RWPE1 (cell line): ENCODE data around the gene MYO15A.

ENCODE experiments used
- CTCF ChIA-PET: fragments of 350-600 bp; sonication (Branson Sonifier 250); formaldehyde crosslinking; extraction: SDS; loops from one replicate; lab custom pipeline; 2021; lab: Yijun Ruan, JAX
- POLR2A ChIA-PET: fragments of 400-600 bp; formaldehyde crosslinking; extraction: SDS; loops from one replicate; lab custom pipeline; 2020; ENCODE audit warnings: antibody characterized with exemption; ENCODE audit not compliant: low non-redundant PET; lab: Yijun Ruan, JAX
- DNase-seq: peaks from one replicate; pipeline ENCODE4 v3.0.0; 2012; ENCODE audit warnings: low spot score
- H3K27ac ChIP-seq: fragments of 450-650 bp; 2 replicates; pipeline ENCODE4 v1.5.1; 2017
- CTCF ChIP-seq: fragments of 450-650 bp; conservative IDR thresholded peaks from 2 replicates; pipeline ENCODE4 v1.5.1; 2017; ENCODE audit warnings: low read depth, mild to moderate bottlenecking

MYO15A gene

GRCh38 chr17:18156976-18157280, 48.4 kb downstream of the MYO15A start:
- H3K27ac ChIP-seq: peak overlapping the region; percentile 67
- POLR2A ChIA-PET: no interaction called here

GRCh38 chr17:18157354-18157985, 48.9 kb downstream of the MYO15A start:
- ChIA-PET CTCF (no interaction called here), POLR2A (no interaction called here)
- DNase-seq: no peak
- TF ChIP-seq CTCF: no peak
- peak overlapping the region; percentile 67 for H3K27ac ChIP-seq

More at GRCh38 chr17:18156976-18157280, 48.4 kb downstream of the MYO15A start:
- TF ChIP-seq CTCF: no peak
- CTCF ChIA-PET: no interaction called here
- no peak for DNase-seq

GRCh38 chr17:18158022-18158600, 49.6 kb downstream of the MYO15A start:
- POLR2A ChIA-PET: no interaction called here
- H3K27ac ChIP-seq: peak overlapping the region; percentile 67
- no peak for TF ChIP-seq CTCF
- DNase-seq: peak; percentile 84
- CTCF ChIA-PET: interaction anchor here (0.6 kb wide), 1 partner anchor 18 kb away, joined by 5 read pairs; no protein-coding TSS in a partner anchor

GRCh38 chr17:18159551-18160120, 51.1 kb downstream of the MYO15A start:
- POLR2A ChIA-PET: no interaction called here
- no peak overlapping the region for H3K27ac ChIP-seq
- no peak for DNase-seq
- CTCF ChIA-PET: no interaction called here
- TF ChIP-seq CTCF: no peak

GRCh38 chr17:18160128-18160856, 51.7 kb downstream of the MYO15A start:
- no peak for DNase-seq
- no peak for TF ChIP-seq CTCF
- H3K27ac ChIP-seq: no peak overlapping the region
- CTCF ChIA-PET: interaction anchor here (0.8 kb wide), 1 partner anchor 18 kb away, joined by 3 read pairs; no protein-coding TSS in a partner anchor
- POLR2A ChIA-PET: no interaction called here
